ENCODE measurements around the gene DGKG.

GRCh38 chr3:186160691-186161243 lies 201.3 kb downstream of the DGKG start:
- TF ChIP-seq CTCF (conservative IDR thresholded peaks at IDR 0.05; ENCODE audit: low read depth, low read length) (no peak), EZH2 (IDR thresholded peaks at IDR 0.05; ENCODE audit: borderline replicate concordance, low read depth, low read length, poor library complexity, severe bottlenecking) (no peak)

Data from A673 (cell line).